Measurements from ENCODE around the gene SCAF11.

DNA sequence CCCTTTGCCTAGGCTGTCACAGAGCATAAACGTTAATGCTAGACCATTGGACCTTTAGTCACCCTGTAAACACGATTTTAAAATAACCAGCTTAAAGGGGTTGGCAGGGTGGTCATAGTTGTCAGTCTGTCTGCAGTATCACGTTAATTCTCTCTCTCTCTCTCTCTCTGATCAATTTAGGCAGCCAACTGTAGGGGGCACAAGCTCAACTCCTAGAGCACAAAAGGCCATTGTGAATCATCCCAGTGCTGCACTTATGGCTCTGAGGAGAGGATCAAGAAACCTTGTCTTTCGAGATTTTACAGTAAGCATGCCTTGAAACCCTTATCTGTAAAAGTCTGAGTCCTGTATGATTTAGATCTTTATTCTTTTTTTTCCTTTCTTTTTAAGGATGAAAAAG, 97.1 kb downstream of the SCAF11 start:
- no peak for TF ChIP-seq EZH2 (IDR thresholded peaks at IDR 0.05; ENCODE audit: borderline replicate concordance)
- TF ChIP-seq, protein P1, sequence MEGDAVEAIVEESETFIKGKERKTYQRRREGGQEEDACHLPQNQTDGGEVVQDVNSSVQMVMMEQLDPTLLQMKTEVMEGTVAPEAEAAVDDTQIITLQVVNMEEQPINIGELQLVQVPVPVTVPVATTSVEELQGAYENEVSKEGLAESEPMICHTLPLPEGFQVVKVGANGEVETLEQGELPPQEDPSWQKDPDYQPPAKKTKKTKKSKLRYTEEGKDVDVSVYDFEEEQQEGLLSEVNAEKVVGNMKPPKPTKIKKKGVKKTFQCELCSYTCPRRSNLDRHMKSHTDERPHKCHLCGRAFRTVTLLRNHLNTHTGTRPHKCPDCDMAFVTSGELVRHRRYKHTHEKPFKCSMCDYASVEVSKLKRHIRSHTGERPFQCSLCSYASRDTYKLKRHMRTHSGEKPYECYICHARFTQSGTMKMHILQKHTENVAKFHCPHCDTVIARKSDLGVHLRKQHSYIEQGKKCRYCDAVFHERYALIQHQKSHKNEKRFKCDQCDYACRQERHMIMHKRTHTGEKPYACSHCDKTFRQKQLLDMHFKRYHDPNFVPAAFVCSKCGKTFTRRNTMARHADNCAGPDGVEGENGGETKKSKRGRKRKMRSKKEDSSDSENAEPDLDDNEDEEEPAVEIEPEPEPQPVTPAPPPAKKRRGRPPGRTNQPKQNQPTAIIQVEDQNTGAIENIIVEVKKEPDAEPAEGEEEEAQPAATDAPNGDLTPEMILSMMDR (IDR thresholded peaks at IDR 0.05; ENCODE audit: poor library complexity), result no peak

All from hepatocyte (in vitro differentiated cells).